ENCODE measurements around the gene ITPRID1. TPM values are rescaled to one million over a fixed set of nuclear protein-coding genes. Genes with fewer than 3 reads are reported as not detected.

The ITPRID1 gene
- total RNA-seq, 1 experiment from 2014 or later = not detected

- H3K4me2 ChIP-seq (ENCODE audit: low read length) = no peak overlapping the region
- RAD21 ChIA-PET (ENCODE audit: low non-redundant PET in 1 of 2, low total read pairs in 2 of 2, uncharacterized antibody in 2 of 2, unreplicated experiment in 2 of 2) = no interaction called here
- H3K9me3 ChIP-seq (ENCODE audit: control insufficient read depth in 1 of 2, insufficient read depth in 1 of 2, low read depth in 1 of 2, low read length in 2 of 2) = no peaks in the 10 kb centered on the region
- intact Hi-C loops (cut with micrococcal nuclease) = no loop called here
- no peaks in the 10 kb centered on the region for H3K36me3 ChIP-seq (ENCODE audit: control insufficient read depth in 1 of 2, insufficient read depth in 2 of 2, low read length in 2 of 2)
- no peaks in the 10 kb centered on the region for H3K4me1 ChIP-seq (ENCODE audit: control insufficient read depth in 1 of 2, insufficient read depth in 2 of 2, low read length in 2 of 2)
- no peaks in the 10 kb centered on the region for H4K20me1 ChIP-seq (ENCODE audit: insufficient read depth)
- no TSS peak for BruUV-seq (replicated peaks)
- H3K9me2 ChIP-seq (ENCODE audit: insufficient read depth) = no peaks in the 10 kb centered on the region
- no peak overlapping the region for H3K9ac ChIP-seq (ENCODE audit: low read length)
- CTCF ChIA-PET = no interaction called here
- no peak overlapping the region for H2AFZ ChIP-seq (ENCODE audit: low read depth, low read length, poor library complexity, severe bottlenecking)
- ATAC-seq (no peak), DNase-seq (ENCODE audit: low read depth, low spot score) (no peak)
- H3K27ac ChIP-seq (ENCODE audit: low read depth, low read length) = no peak overlapping the region
- POLR2A ChIA-PET = no interaction called here
- peaks cover 32% of the 10 kb centered on the region for H3K27me3 ChIP-seq (ENCODE audit: insufficient read depth, low read length)
- no peaks in the 10 kb centered on the region for H3K79me2 ChIP-seq (ENCODE audit: insufficient read depth, low read length)
- H3K4me3 ChIP-seq (replicated peaks in 1 of 2; ENCODE audit: low read depth in 1 of 2, low read length in 2 of 2) = no peak overlapping the region
- TF ChIP-seq, protein P1, sequence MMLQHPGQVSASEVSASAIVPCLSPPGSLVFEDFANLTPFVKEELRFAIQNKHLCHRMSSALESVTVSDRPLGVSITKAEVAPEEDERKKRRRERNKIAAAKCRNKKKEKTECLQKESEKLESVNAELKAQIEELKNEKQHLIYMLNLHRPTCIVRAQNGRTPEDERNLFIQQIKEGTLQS (IDR thresholded peaks at IDR 0.05) = no peak
- TF ChIP-seq, protein P2, sequence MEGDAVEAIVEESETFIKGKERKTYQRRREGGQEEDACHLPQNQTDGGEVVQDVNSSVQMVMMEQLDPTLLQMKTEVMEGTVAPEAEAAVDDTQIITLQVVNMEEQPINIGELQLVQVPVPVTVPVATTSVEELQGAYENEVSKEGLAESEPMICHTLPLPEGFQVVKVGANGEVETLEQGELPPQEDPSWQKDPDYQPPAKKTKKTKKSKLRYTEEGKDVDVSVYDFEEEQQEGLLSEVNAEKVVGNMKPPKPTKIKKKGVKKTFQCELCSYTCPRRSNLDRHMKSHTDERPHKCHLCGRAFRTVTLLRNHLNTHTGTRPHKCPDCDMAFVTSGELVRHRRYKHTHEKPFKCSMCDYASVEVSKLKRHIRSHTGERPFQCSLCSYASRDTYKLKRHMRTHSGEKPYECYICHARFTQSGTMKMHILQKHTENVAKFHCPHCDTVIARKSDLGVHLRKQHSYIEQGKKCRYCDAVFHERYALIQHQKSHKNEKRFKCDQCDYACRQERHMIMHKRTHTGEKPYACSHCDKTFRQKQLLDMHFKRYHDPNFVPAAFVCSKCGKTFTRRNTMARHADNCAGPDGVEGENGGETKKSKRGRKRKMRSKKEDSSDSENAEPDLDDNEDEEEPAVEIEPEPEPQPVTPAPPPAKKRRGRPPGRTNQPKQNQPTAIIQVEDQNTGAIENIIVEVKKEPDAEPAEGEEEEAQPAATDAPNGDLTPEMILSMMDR (IDR thresholded peaks at IDR 0.05 in 2 of 3, conservative IDR thresholded peaks at IDR 0.05 in 1 of 3; ENCODE audit: borderline replicate concordance in 1 of 3, insufficient read depth in 1 of 3, low read depth in 2 of 3, low read length in 2 of 3) = no peak
- no peak for TF ChIP-seq JUND (IDR thresholded peaks at IDR 0.05)
- TF ChIP-seq ZBTB33 (IDR thresholded peaks at IDR 0.05; ENCODE audit: extremely low read depth, insufficient replicate concordance, low read length) = no peak
- no peak for TF ChIP-seq FOSL1 (IDR thresholded peaks at IDR 0.05; ENCODE audit: low read depth)
- no peak for TF ChIP-seq SRF (IDR thresholded peaks at IDR 0.05; ENCODE audit: low read depth)
- no peak for TF ChIP-seq EZH2phosphoT487 (IDR thresholded peaks at IDR 0.05; ENCODE audit: borderline replicate concordance)
- TF ChIP-seq EZH2 (IDR thresholded peaks at IDR 0.05) = no peak
- no peak for TF ChIP-seq POLR2AphosphoS5 (IDR thresholded peaks at IDR 0.05; ENCODE audit: low read depth, low read length)
- no peak for TF ChIP-seq ELF1 (IDR thresholded peaks at IDR 0.05; ENCODE audit: borderline replicate concordance, low read depth)
- TF ChIP-seq ZFX (IDR thresholded peaks at IDR 0.05) = no peak
- TF ChIP-seq TCF7L2 (IDR thresholded peaks at IDR 0.05; ENCODE audit: borderline replicate concordance, extremely low read depth, insufficient read depth, insufficient read length) = no peak
- no peak for TF ChIP-seq SIN3A (IDR thresholded peaks at IDR 0.05; ENCODE audit: low read depth)
- TF ChIP-seq SP1 (IDR thresholded peaks at IDR 0.05; ENCODE audit: low read depth) = no peak
- TF ChIP-seq YY1 (IDR thresholded peaks at IDR 0.05; ENCODE audit: extremely low read depth, insufficient replicate concordance, low read depth, low read length) = no peak
- no peak for TF ChIP-seq EGR1 (IDR thresholded peaks at IDR 0.05; ENCODE audit: low read depth)
- no peak for TF ChIP-seq MAX (IDR thresholded peaks at IDR 0.05)
- TF ChIP-seq ZNF274 (IDR thresholded peaks at IDR 0.05; ENCODE audit: low read depth, low read length) = no peak
- no peak for TF ChIP-seq REST (IDR thresholded peaks at IDR 0.05; ENCODE audit: low read depth)
These were observed 191.5 kb downstream of the ITPRID1 start for GRCh38 chr7:31705377-31705776.

Data from HCT116 (cell line).